Nucleus accumbens (tissue), 56 donors: ENCODE data around the gene FGR.

Experiments
- DNase-seq, 56 donors: peaks; one replicate each; lab custom pipeline; 2025; lab: John Stamatoyannopoulos, UW

Gene FGR

GRCh38 chr1:27572019-27572678 lies 62.8 kb downstream of the FGR start:
- DNase-seq: no peak

- peak in 30 of 56 donors; percentile 14 to 68 (median 40) for DNase-seq
These were observed 63.5 kb downstream of the FGR start for GRCh38 chr1:27571439-27572018.

GRCh38 chr1:27570784-27571183 lies 64.2 kb downstream of the FGR start:
- DNase-seq: no peak

GRCh38 chr1:27570356-27570755 lies 64.6 kb downstream of the FGR start:
- DNase-seq: no peak

DNA sequence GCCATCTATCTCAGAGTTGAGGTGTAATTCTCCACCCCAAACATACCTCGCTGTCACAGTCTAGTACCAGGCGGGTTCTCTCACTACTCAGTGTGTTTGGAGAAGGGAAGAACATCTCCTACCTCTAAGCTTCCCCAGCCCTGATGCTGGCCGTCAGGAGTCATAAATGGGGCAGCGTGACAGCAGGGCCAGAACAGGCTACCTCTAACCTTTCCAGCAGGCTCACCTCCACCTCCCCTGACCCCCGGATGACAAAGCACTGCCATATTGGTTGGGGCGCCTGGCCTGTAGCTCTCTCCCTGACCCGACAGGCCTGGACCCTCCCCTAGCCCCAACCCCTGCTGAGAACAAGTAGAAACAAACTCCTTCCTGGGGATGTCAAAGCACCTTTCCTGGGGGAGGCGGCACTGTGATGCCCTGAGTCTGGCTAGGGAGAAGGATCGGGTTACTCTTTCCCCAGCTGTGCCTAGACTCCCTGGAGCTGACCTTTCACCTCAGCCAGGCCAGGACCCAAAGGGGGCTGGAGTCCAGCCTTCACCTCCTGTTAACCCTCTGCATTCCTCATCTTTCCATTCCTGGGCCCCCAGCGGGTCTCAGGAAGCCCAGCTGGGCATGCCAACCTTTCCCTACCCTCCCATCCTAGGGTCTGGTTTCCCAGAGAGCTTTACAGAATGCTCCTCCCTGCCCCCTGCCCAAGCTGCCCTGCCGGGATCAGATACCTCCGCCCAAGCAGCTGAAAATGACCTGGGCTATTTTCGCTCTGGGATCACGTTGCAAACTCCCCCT lies 65.3 kb downstream of the FGR start:
- DNase-seq: no peak

GRCh38 chr1:27569088-27569460 lies 65.9 kb downstream of the FGR start:
- DNase-seq: no peak

DNA sequence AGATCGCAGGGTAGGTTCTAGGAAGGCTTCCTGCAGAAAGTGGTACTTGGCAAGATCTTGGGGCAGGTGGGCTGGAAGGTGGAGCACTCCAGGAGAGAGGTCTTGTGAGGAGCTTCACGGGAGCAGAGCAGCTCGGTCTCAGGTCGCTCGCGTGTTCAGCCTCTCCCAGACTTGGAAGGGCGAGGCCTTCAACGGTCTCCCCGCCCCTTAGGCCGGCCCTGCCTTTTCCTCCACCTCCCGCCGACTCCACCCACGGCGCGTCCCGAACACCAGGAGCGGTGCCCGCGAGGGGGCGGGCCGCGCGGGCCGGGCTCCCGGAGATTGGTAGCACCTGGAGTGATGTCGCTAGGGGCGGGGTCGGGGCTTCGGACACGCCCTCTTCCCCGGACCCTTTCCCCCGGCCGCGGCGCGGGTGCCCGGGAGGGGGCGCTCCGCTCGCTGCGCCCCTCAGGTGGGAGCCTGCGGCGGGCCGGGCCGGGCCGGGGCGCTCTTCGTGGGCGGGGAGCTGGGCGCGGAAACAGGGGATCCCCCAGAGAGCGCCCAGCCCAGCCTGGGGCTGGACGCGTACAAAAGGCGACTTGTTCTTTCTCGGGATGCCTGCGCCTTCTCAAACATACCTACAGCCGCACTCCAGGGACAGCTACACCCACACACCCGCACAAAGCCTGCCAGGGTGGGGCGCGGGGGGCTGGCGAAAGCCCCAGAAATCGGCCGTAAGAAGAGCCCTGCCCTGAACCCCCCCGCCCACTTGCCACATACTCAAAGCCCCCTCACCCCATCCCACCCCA lies 66.5 kb downstream of the FGR start:
- DNase-seq: peak in 43 of 56 donors; percentile 13 to 86 (median 45)

DNA sequence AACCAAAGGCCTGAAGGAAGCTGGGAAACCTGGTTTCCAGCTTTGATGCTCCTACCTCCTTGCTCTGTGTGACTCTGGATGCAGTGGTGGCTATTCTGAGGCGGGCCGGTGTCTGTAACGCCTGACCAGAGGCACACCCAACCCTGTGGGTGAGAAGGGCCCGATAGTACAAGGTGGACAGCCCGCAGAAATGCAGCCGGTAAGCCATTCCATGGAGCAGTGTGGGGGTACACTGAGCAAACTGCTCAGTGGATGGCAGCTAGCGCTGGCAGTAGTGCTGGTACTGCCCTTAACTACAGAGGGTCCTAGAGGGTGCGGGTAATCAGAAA lies 67.0 kb downstream of the FGR start:
- DNase-seq: no peak

DNA sequence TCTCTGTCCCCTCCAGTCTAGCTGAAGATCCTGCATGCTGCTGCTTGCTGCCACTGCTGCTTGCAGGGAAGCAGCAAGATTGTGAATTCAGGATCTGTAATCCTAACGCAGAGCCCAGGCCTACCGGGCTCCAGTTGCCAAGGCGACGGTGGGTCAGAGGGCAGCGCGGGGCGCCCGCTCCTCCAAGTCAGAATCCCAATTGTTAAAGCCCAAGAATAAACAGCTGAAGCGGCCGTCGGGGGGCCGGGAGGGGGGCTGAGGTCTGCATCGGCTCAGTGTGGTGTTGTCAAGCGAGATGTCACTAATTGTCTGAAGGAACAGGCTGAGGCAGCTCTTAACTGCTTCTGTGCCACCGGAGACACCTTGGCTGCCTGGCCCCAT lies 67.8 kb downstream of the FGR start:
- DNase-seq: peak in 7 of 56 donors; percentile 14 to 49 (median 39)

- peak in 10 of 56 donors; percentile 21 to 61 (median 44) for DNase-seq
These were observed 68.4 kb downstream of the FGR start for GRCh38 chr1:27566462-27567145.

DNA sequence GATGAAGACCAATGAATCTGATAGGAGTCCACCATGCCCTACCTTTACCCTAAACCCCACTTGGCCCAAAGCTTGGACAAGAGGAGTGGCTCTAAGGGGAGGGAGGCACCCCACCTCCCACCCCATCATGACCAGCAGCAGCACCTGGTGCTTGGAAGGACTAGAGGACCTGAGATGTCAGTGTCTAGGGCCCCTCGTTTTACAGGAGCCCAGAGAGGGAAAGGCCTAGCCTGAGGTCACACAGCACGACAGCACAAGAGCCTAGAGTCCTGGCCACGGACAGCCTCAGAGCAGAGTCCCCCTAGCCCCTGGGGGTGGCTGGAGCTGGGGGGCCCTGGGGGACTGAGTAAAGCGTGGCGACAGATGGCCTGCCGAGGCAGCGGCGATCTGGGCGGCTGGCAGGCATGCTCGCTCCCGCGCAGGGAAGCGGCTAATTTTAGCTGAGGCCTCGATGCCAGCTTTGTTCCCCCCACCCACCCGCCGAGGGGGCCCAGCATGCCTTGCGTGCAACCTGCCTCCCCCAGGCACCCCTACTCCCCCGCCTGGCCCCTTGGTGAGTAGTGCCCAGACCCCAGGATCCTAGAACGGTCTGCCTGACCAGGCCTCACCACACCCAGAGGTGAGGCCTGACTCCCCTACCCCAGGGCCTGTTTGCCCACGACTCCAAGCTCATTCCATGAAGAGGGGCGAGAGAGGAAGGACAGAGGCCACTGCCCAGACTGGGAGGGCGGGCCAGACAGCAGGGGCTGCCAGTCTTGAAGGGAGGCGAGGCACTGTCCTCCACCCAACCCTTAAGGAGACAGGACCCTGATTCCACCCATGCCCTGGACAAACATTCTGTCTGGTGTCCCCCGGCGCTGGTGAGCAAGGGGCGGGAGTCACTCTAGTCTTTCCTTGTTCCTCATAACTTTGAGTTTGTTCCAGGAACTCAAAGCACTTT lies 70.0 kb downstream of the FGR start:
- peak in 10 of 56 donors; percentile 12 to 65 (median 28) for DNase-seq

GRCh38 chr1:27563591-27564471 lies 71.2 kb downstream of the FGR start:
- peak in 10 of 56 donors; percentile 9 to 52 (median 32) for DNase-seq

DNA sequence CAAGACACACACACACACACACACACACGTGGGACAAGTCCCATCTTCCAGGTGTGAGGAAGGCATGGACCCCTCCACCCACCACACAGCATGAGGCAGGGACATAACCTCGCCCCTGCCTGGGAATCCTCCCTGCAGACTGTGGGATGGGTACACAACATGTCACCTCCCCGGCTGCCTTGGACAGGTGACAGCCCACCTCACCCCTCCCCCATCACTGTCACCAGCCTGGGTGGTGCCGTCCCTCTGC lies 71.7 kb downstream of the FGR start:
- DNase-seq: no peak

GRCh38 chr1:27562534-27563340 lies 72.2 kb downstream of the FGR start:
- no peak for DNase-seq
